HG02970 (cell line): ENCODE measurements around the gene COL21A1.

Experiments
- ATAC-seq: cut with Tn5 transposase; IDR thresholded peaks from one replicate; pipeline ENCODE4 v1.9.1; 2021; ENCODE audit warnings: mild to moderate bottlenecking, moderate library complexity, moderate number of reproducible peaks; ENCODE audit not compliant: unreplicated experiment, low FRiP score

Gene COL21A1

GRCh38 chr6:56246541-56246880 is 869 bp downstream of the COL21A1 start:
- ATAC-seq, result no peak

- no peak for ATAC-seq
Measured at GRCh38 chr6:56245903-56246351, 1.5 kb downstream of the COL21A1 start.

GRCh38 chr6:56244528-56245253 is 2.7 kb downstream of the COL21A1 start:
- no peak for ATAC-seq

- ATAC-seq, result no peak
Measured at GRCh38 chr6:56244089-56244488, 3.3 kb downstream of the COL21A1 start.

- no peak for ATAC-seq
Measured at GRCh38 chr6:56243518-56244070, 3.8 kb downstream of the COL21A1 start.

- no peak for ATAC-seq
Measured at GRCh38 chr6:56242346-56242745, 5.0 kb downstream of the COL21A1 start.

- no peak for ATAC-seq
Measured at GRCh38 chr6:56241124-56241802, 6.1 kb downstream of the COL21A1 start.

- ATAC-seq, result no peak
Measured at GRCh38 chr6:56238352-56238751, 9.0 kb downstream of the COL21A1 start.

- ATAC-seq, result no peak
Measured at GRCh38 chr6:56235245-56235644, 12.1 kb downstream of the COL21A1 start.

- no peak for ATAC-seq
Measured at GRCh38 chr6:56232436-56232835, 14.9 kb downstream of the COL21A1 start.

GRCh38 chr6:56231827-56232226 is 15.6 kb downstream of the COL21A1 start:
- no peak for ATAC-seq

GRCh38 chr6:56230976-56231566 is 16.3 kb downstream of the COL21A1 start:
- no peak for ATAC-seq

GRCh38 chr6:56227071-56227879 is 20.1 kb downstream of the COL21A1 start:
- no peak for ATAC-seq

GRCh38 chr6:56223995-56224394 is 23.4 kb downstream of the COL21A1 start:
- no peak for ATAC-seq

- no peak for ATAC-seq
Measured at GRCh38 chr6:56222499-56222898, 24.9 kb downstream of the COL21A1 start.

- no peak for ATAC-seq
Measured at GRCh38 chr6:56220078-56220477, 27.3 kb downstream of the COL21A1 start.

- ATAC-seq, result no peak
Measured at GRCh38 chr6:56214703-56215101, 32.7 kb downstream of the COL21A1 start.

GRCh38 chr6:56214041-56214702 is 33.2 kb downstream of the COL21A1 start:
- no peak for ATAC-seq

- ATAC-seq, result no peak
Measured at GRCh38 chr6:56211724-56212123, 35.7 kb downstream of the COL21A1 start.

GRCh38 chr6:56204134-56204533 is 43.2 kb downstream of the COL21A1 start:
- no peak for ATAC-seq
